ENCODE data around the gene CNTN2.

The CNTN2 gene, protein sequence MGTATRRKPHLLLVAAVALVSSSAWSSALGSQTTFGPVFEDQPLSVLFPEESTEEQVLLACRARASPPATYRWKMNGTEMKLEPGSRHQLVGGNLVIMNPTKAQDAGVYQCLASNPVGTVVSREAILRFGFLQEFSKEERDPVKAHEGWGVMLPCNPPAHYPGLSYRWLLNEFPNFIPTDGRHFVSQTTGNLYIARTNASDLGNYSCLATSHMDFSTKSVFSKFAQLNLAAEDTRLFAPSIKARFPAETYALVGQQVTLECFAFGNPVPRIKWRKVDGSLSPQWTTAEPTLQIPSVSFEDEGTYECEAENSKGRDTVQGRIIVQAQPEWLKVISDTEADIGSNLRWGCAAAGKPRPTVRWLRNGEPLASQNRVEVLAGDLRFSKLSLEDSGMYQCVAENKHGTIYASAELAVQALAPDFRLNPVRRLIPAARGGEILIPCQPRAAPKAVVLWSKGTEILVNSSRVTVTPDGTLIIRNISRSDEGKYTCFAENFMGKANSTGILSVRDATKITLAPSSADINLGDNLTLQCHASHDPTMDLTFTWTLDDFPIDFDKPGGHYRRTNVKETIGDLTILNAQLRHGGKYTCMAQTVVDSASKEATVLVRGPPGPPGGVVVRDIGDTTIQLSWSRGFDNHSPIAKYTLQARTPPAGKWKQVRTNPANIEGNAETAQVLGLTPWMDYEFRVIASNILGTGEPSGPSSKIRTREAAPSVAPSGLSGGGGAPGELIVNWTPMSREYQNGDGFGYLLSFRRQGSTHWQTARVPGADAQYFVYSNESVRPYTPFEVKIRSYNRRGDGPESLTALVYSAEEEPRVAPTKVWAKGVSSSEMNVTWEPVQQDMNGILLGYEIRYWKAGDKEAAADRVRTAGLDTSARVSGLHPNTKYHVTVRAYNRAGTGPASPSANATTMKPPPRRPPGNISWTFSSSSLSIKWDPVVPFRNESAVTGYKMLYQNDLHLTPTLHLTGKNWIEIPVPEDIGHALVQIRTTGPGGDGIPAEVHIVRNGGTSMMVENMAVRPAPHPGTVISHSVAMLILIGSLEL

DNA sequence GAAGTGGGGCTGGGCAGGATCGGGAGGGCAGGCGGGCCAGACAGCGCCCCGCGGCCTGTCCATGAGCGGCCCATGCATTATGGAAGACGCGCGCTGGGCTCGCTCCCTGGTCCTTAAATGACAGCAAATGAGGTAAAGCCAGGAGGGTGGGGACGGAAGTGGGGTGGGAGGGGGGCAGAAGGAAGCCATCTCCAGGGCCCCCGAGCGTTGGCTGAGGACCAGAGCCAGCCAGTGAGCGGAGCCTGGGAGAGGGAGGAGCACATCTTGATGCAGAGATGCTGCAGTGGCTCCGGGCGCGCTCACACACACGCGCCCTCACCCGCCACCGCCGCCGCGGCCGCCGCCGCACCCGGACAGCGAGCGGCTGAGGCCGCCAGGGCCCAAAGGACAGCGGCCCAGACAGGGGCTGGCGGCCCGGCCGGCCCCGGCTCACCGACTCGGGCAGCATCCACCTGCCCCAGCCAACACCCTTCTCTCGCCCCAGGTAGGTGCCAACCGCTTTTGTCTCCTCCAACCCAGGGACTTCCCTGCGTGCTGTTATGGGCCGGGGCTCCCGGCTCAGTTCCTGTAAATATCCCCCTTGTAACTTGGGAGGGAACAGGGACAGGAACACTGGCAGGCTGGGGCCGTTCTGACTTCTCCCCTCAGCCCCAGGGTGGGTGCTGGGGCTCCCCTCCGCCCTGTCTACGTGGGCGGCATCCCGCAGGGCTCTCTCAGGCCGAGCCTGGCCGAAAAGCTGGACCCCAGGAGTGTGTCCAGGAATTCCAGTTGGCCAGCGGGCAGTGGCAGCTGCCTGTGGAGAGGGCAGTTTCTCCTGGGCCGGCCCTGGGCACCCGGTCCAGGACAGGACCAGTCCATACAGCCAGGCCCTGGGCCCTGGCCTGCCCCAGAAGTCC, at the start of gene CNTN2:
TSS of gene CNTN2 (plus strand) at position 302 of the 896 bp plus-strand sequence. CDS start 9,974 bp downstream, outside the sequence.
- peak in 1 of 2 experiments; percentile 46 for DNase-seq

DNA sequence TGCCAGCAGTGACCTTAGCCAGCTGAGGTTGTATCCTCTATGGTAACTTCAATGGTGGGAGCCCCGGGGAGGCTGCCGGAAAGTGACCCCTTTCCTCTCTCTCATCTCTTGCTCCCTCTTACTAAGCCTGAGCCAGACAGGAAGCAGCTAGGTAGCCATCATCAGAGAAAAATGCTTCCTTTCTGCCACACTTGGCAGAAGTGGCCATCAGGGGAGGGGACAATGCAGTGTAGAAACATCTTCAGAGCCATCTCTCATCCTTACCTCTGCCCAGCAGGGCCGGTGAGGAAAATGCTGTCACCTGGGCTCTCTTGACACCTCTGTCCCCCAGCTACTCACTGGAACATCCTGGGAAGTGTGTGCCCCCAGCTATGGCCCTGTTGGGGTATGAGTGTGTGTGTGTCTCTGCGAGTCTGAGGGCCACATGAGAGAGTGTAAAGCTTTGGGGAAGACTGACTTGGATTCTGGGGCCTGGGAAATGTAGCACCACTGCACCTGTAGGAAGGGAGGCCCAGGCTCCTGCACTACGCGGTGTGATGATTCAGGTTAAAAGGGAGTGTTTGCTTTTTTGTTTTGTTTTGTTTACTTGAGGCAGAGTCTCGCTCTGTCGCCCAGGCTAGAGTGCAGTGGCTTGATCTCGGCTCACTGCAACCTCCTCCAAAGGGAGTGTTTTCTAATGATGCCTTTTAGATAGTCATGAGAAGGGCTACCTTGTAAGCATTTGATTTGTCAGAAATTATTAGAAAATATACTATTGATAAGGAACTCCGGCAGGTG, 48.7 kb upstream of the CNTN2 start:
- DNase-seq, result no peak

DNA sequence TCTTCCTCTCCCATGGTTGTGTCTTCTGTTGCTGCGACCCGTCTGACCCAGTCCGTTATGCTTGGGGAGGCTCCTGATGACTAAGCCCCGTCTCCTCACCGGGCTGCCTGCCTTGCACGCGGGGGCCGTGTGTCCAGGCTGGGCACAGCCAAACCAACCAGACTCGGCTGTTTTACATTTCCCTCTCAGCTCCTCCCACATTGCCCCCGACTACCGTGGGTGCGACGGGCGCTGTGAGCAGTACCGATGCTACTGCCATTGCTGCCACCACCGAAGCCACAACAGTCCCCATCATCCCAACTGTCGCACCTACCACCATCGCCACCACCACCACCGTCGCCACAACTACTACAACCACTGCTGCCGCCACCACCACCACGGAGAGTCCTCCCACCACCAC, 46.0 kb upstream of the CNTN2 start:
- no peak for DNase-seq

DNA sequence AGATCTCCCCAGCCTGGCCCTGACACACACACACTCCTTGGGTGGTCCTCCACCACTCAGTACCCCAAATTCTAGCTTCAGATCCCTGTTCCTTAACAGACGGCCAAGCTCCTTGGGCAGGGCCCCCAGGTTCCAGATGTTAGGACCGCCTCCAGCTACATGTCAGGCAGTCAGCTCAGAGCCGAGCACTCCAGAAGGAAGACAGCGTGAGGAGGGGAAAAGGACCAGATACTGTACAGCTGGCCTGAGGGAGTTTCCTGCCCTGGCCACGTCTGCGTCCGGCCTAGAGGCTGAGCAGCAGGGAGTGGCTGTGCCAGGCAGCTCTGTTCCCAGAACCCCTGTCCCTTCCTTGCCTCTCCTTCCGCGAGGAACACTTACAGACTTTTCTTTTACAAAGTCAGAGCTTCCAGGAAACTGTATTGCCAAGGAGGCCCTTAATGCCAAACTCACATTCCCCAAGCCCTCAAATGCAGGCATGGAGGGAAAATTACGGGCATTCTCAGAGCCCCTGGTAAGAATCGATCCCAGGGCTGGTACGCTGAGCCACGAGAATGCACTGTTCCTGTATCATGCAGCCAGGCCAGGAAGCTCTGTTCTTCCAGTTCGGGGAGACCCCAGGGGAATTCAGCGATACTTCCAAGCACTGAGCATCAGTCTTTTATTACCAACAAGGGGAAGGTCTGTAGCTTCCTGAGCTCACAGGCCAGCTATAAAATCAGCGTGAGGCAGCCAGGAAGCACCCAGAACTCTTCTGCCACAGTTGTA, 45.2 kb upstream of the CNTN2 start:
- DNase-seq, result no peak

DNA sequence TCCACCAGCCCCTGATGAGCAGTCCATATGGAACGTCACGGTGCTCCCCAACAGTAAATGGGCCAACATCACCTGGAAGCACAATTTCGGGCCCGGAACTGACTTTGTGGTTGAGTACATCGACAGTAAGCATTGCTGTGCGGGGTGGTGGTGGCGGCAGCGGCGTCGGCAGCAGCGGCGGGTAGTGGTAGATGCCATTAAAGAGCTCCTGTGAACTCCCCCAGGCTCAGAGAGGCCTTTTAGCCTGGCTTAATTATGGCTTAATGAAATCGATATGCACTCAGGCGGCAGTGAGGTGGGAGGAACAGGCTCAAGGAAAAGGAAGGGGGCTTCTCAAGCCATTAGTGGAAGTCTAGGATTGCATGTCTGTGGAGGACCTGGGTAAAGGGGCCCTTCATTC, 41.9 kb upstream of the CNTN2 start:
- no peak for DNase-seq

DNA sequence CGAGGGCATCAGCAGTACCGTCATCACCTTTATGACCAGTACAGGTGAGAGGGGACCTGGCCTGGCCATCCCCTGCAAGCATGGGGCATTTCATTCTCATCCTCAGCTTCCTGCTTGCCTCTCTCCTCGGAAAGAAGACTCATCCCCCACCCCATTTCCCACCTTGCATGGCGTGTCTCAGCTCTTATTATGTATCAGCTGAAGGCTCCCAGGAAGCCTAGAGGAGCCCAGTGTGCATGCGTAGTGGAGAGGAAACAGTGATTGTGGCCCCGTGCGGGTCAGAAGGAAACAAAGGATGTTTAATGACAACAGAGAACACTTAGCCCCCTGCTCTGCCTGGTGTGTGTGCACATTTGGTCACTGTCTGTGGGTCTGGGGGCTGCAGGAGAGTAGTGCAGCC, 40.3 kb upstream of the CNTN2 start:
- DNase-seq, result no peak

DNA sequence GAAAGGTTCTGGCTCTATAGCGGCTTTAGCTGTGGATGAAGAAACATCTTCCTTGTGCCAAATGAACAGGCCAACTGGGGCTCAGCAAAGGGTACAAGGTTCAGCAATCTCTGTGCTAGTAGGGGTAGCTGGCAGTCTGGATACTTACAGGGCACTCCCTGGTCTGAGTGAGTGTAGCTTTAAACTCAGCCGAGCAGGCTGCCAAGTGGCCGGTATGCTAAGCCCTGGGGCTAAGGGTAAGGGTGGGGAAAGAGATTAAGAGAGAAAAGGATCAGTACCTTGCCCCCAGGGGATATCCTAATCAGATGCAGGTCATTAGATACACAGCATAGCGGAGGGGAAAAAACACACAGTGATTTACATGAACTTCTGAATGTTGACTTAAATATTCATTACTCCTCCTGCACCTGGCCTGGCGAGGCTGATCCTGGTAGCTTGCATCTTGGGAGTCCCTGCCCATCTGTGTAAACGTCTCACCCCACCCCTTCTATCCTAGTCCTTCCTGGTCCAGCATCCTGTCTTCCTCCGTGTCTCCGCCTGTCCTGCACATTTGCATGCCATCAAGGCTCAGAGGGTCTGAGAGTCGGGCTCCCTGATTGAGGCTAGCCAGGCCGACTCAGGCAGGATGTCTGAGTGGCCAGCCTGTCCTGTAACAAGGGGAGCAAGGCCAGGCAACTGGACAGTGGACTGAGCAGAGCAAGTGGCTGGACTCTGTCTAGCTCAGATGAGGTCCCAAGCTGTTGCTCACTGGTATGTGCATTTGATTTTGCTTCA, 39.5 kb upstream of the CNTN2 start:
- DNase-seq, result no peak

DNA sequence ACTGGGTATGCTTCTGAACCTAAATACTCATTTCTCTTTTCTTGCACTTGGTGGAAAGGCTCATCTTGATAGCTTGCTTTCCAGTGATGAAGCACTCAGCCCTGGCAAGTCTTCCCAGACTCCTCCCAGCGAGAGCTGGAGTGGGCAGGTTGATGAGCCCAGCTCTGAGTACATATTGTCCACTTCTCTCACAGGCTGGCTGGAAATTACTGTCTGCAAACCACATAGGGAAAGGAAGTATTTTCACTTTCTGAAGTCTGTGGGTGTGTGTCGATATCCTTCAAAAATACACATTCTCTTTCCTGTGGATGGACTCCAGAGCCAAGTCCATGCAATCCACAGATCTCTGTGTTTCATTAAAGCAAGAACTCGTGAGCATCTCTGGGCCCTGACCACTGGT, 38.7 kb upstream of the CNTN2 start:
- DNase-seq, result no peak

DNA sequence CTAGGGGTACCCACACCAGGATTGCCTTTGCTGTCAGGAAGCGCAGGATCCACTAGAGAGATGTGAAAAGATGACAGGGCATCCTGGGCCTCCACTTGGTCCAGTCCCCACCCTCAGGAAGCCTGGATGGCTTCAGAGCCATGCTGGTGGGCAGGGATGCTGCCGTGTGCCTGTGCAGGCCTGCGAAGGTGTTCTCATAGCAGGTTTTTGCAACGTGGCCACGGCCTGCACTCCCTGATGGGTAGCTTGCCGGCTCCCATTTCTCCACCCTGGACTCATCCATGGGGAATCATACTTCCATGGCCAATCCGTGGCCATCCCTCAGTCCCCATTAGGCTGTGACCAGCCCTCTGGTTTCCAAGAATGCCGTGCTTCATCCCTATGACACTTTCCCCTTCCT, 34.1 kb upstream of the CNTN2 start:
- DNase-seq, result no peak

DNA sequence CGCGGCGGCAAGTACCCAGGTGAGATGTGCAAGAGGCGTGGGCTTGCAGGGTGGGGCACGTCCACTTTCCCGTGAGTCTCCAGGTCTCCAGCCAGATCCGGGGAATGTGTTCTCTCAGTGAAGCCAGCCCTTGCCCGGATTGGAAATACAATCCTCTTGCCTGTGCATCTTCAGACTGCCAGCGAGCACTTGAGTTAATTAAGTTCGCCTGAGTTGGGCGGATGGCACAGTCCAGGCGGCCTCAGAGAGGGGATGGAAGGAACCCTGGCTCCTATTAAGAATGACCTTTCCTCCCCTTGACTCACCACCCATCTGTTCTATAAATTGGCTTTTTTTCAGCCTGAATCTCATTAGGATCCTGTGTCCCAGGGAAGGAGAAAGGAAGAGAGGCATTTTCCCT, 33.3 kb upstream of the CNTN2 start:
- DNase-seq, result no peak

DNA sequence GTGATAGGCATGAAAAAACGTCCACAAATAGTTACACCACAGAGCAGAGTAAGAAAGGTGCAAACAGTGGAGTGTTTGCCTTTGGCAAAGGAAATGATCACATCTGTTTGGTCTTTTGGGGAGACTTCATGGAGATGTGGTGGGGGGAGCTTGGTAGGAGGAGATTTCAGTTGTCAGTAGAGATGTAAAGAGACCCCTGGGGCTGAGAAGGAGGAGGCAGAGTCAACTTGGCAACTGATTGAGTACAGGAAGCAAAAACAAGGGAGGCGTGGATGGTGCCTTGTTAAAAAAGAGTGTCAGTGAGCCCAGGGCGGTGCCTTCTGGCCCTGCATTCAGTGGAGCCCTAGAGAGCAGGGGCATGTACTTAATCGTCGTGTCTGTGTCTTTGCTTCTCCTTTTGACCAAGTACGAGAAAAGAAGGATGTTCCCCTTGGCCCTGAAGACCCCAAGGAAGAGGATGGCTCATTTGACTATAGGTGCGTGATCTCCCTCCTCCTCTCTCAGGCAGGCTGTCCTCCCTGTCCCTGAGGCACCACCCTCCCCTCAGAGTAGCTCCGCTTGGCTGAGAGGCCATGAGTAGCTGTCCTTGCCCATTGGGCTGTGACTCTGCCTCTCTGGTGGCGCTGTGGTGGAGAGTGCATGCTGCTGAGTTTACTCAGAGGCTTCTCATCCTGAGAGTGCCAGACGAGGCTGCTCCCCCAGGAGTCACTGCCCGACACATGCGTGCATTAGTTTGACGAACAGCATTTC, 30.4 kb upstream of the CNTN2 start:
- no peak for DNase-seq

DNA sequence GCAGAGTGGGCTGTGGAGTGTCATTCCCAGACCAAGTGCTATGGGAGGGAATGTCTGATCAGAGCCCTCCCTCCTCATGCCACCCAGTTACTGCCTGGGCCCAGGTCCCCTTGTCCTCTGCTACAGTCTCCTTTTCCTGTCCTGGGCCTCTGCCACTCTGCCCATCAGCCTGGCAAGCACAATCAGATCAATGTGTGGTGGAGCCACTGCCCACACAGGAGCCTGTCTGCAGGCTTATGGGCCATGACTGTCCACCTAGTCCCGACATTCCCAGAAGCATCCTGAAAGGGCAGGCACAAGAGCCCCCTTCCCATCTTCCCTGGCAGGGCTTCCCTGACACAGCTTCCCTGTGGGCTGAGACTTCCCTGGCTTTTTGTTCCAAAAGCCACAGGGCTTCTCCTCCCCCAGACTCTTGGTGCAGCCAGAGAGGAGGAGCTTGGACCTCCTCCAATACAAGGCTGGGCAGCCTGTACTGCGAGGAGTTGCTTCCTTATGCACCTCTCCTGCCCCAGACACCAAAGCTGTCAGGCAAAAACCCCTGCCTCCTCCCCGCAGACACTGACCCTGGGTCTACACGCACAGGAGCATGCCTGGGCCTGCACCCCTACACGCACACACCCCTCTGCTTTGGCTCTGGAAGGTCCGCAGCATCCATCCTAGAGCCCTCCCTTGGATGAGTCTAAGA, 29.2 kb upstream of the CNTN2 start:
- no peak for DNase-seq

DNA sequence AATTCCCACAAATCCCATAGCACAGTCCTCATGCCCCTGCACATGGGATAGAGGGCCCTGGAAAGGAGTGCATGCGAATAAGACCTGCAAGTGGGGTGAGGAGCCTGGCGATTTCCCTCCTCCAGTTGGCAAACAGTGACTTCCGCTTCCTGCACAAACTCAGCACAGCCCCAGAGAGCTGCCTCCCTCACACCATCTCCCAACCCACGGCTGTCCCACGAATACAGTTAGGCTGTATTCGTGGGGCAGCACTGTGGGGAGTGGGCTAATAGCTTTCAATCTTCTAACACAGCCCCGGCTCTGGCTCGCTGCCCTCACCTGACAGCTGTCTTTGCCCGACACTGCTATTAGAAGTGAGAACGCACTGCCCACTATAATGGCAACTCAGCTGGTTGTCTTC, 28.2 kb upstream of the CNTN2 start:
- DNase-seq, result no peak

DNA sequence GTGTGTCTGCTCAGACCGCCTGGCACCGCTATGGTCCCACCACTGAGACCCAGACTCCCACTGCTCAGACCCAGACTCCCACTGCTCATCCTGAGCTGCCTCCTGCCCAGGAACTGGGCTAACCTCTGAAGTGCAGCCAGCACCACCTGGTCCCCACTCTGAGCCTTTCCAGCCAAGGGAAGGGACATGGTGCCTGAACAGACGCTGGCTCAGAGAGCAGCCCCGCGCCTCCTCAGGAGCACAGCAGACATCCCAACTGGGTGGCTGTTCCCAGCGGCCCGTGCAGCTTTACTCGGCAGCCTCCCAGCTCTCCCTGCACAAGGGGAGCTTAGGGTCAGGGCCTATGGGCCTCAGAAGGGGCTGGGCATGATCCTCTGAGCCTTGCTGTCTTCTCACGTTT, 27.8 kb upstream of the CNTN2 start:
- no peak for DNase-seq

DNA sequence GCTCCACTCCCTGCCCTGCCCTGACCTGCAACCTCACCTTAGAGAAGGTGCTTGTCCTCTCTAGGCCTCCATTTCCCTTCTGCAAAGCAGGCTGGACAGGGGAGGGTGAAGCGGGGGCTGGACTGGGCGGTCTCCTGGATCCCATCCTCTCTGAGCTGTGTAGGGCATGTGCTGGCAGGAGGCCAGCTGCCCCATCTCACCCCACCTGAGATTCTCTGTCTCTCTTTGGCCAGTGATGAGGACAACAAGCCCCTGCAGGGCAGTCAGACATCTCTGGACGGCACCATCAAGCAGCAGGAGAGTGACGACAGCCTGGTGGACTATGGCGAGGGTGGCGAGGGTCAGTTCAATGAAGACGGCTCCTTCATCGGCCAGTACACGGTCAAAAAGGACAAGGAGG, 26.9 kb upstream of the CNTN2 start:
- no peak for DNase-seq

DNA sequence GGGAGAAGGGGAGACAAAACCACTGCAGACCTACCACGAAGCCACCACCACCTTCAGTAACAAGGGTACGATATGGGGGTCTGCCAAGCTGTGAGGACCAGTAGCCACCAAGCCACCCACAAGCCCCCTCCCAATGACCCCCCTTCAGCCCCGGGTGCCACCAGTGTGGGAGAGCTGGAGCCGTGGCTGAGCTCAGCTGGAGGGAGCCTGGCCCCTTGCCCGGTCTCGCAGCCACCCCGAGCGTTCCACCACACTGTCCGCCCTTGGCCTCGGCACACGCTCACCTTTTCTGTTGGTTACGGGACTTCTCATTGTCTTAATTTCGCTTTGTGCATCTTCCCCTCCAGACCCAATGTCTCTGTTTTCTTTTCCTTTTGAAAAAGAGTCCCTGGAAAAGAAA, 26.4 kb upstream of the CNTN2 start:
- no peak for DNase-seq

DNA sequence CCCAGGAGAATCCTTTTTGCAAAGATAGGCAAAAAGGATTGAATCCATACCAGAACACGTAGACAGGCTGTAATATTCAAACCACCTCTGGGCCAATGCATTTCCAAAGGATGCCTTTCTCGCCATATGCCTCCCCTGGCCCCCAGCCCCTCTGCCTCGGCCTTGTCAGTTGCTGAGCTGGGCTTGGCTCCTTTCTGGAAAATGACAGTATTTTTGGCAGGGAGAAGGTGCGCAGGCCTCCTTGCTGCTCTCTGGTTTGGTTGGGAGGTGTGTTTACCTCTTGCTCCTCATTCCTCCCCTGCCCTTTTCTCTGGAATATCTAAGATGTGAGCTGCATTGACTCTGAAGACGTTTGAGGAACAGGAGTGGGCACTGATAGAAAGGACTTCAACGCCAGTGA, 26.0 kb upstream of the CNTN2 start:
- DNase-seq, result peak in 1 of 2 experiments; percentile 12

DNA sequence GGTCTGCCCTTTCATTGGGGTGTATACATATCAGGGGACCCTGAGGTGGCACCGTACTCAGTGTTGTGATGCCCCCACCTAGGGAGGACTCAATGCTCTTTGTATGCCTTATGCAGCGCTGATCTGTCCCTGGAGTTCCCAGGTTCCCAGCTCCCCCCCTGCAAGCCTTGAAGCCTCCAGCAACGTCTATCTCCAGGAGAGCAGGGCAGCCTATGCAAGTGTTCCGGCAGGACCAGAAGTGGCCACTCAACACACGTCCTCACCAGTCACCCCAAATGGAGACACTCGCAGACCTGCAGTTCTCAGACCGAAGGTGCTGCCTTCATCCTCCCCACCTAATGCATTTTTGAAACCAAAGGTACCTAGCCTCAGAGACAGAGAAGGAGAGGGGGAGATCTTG, 25.2 kb upstream of the CNTN2 start:
- DNase-seq, result no peak

DNA sequence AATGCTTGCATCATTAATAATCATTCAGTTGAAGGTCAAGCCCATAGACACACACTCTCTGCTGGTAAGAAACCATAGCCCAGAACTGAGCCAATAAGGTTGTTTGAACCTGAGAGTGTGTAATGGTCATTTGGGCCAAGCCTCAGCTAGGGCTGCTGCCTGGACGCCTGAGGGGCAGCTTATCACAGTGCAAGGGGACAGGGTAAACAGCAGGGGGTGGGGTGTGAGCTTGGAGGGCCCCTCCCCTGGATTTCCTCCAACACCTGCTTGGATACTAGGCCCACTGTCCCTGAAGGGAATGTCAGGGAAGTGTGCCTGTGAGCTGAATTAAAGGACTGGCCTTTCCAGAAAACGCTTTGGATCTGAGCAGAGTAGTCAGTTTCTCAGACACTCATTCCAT, 24.6 kb upstream of the CNTN2 start:
- DNase-seq, result no peak
